Measurements from ENCODE around the gene DTNB.

DNA sequence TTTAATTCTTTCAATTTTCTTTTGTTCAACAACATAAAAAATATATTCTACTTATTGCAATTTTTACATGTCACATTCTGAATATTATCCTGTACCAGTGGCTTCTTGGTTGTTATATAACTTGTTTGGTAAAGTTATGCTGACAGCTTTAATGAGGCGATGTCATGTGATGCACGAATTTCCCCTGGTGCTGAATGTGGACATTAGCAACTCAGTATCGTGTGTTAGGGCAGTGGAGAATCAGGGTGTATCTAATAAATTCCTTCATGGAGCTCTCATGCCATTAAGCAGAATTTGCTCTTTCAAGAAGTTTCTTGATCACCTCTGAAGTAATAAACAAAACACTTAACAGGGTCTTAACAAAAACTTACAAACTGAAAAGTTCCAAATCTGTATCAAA lies 232.0 kb downstream of the DTNB start:
- TF ChIP-seq HDAC6 (IDR thresholded peaks at IDR 0.05; ENCODE audit: unreplicated experiment) (no peak), TARDBP (IDR thresholded peaks at IDR 0.05; ENCODE audit: borderline replicate concordance) (no peak), NR2C2 (IDR thresholded peaks at IDR 0.05; ENCODE audit: borderline replicate concordance, control insufficient read depth, insufficient read length, low read depth) (no peak), BRCA1 (IDR thresholded peaks at IDR 0.05; ENCODE audit: low read depth, low read length) (no peak)
- TF ChIP-seq, protein P1, sequence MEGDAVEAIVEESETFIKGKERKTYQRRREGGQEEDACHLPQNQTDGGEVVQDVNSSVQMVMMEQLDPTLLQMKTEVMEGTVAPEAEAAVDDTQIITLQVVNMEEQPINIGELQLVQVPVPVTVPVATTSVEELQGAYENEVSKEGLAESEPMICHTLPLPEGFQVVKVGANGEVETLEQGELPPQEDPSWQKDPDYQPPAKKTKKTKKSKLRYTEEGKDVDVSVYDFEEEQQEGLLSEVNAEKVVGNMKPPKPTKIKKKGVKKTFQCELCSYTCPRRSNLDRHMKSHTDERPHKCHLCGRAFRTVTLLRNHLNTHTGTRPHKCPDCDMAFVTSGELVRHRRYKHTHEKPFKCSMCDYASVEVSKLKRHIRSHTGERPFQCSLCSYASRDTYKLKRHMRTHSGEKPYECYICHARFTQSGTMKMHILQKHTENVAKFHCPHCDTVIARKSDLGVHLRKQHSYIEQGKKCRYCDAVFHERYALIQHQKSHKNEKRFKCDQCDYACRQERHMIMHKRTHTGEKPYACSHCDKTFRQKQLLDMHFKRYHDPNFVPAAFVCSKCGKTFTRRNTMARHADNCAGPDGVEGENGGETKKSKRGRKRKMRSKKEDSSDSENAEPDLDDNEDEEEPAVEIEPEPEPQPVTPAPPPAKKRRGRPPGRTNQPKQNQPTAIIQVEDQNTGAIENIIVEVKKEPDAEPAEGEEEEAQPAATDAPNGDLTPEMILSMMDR (IDR thresholded peaks at IDR 0.05 in 2 of 3, conservative IDR thresholded peaks at IDR 0.05 in 1 of 3; ENCODE audit: control insufficient read depth in 2 of 3, extremely low read depth in 1 of 3, insufficient read depth in 1 of 3, low read depth in 3 of 3, low read length in 3 of 3): no peak

Measured in GM12878 (cell line).